GM21786 (cell line): ENCODE results near the gene DAP3.
"Not testable (repeated sequence)": the region's sequence is repeated elsewhere in the genome, so short reads cannot be mapped to it uniquely, and the experiment has no call there.

Source experiments
- ATAC-seq: cut with Tn5 transposase; IDR thresholded peaks from one replicate; pipeline ENCODE4 v1.9.1; 2021; ENCODE audit not compliant: unreplicated experiment

Gene DAP3

GRCh38 chr1:155689081-155689607 lies at the start of gene DAP3:
Gene DAP3 (plus strand): TSS chr1:155689091. CDS start chr1:155709780, 20,689 bp downstream.
- ATAC-seq, result not testable (repeated sequence)

GRCh38 chr1:155640367-155640766 lies 48.5 kb upstream of the DAP3 start:
- ATAC-seq, result no peak

DNA sequence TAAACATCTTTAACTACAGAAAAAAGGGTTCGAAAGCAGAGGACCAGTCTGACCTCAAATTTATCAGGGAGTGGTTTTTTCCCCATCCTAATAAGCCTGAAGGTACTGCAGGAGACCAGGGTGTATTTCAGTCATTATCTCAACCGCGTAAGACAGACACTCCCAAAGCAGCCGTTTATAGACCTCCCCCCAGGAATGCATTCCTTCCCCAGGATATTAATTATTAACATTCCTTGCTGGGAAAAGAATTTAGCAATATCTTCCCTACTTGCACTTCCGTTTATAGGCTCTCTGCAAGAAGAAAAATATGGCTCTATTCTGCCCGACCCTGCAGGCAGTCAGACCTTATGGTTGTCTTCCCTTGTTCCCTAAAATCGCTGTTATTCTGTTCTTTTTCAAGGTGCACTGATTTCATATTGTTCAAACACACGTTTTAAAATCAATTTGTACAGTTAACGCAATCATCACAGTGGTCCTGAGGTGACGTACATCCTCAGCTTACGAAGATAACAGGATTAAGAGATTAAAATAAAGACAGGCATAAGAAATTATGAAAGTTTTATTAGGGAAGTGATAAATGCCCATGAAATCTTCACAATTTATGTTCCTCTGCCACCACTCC lies 46.2 kb upstream of the DAP3 start:
- not testable (repeated sequence) for ATAC-seq

- ATAC-seq, result no peak
Measured at GRCh38 chr1:155643230-155643629, 45.7 kb upstream of the DAP3 start.

DNA sequence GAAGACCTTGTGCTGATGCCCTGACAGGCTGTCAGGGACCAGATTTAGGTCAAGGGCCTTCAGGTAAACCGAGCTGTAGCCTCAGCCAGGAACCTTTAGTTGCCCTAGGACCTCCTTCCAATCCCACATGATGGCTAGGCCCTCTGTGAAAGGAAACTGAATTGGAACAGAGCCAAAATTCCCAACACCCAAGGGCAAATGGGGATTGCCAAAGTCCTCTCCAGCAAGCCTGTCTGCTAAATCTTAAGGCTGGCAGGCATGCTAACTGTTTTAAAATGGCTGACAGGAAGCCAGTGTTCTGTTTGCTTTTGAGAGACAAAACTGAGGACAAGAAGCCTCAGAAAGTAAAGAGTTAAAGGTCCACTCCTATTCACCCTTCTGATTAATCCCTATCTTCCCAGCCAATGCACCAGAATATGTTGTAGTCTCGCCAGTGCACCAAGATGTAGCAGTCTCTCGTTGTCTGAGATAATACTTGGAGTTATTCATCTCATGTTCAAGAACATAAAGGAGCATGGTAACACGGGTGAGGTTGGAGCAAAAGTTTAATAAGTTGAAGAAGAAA lies 43.8 kb upstream of the DAP3 start:
- ATAC-seq, result no peak

DNA sequence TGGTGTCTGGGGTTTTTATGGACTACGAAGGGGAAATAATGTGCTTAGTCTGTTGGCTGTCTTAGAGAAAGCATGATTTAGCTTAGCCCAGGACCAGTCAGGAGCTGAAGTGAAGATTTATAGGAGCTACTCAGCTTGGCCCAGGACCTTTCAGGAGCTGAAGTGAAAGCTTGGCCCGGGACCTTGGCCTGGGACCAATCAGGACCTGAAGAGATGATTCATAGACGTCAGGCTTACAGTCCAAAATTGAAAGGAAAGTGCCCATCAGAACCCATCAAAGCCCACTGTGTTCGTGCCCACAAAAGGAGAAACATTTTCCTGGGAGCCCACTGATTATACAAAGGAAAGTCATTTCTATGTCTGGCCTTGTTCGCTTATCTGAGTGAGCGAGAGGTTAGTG lies 43.2 kb upstream of the DAP3 start:
- ATAC-seq, result no peak

DNA sequence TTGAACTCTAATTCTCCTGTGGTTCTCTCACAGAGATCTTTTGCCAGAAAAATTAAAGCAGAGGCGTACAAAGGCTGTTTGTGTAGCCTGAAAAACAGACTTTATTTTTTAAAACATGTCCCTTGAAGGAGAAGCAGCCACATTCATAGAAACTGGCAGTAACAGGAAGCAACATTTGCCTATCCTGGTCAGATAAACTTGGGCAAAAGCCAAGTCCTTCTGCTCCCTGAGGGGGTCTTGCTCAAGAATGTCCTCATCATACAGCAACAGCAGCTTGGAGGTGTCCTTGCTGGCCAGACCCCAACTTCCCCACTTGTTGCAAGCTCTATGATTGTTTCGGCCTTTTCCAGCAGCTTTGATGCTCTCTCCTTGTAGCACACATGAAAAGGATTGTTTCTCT lies 42.6 kb upstream of the DAP3 start:
- no peak for ATAC-seq

DNA sequence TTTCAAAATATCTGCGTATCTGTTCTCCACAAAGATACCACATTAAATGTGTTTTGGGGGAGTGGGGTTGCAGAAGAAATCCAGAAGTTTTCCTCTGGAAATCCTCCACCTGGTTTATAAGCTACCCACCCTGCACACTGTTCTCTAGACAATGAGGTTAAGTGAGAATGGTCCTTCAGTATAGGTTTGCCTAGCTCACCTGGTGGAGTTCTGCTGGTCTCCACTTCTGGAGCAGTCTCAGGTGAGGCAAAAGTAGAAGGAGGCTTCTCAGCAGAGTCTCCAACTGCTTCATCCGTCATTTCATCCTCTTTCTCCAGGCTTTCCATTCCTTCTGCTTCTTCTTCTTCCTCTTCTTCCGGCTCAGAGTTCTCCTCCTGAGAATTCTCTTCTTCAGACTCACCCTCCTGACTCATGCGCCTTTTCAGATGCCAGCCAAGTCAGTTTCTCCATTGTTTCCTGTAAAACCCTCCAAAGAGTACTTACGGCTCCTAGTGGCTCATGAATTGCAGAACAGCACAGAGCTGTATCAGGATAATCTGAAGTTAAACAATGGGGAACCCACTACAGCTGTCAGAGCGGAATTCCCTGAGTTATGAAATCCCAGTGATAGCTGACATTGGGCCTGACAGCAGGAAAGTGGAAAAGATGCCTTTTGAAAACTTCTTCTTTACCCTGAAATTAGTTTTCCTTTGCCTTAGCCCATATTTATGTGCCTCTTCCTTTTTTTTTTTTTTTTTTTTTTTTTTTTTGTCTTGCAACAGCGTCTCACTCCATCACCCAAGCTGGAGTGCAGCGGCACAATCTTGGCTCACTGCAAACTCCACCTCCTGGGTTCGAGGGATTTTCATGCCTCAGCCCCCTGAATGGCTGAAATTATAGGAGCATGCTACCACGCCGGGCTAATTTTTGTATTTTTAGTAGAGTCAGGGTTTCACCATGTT lies 40.4 kb upstream of the DAP3 start:
- no peak for ATAC-seq

GRCh38 chr1:155649676-155650075 lies 39.2 kb upstream of the DAP3 start:
- no peak for ATAC-seq

DNA sequence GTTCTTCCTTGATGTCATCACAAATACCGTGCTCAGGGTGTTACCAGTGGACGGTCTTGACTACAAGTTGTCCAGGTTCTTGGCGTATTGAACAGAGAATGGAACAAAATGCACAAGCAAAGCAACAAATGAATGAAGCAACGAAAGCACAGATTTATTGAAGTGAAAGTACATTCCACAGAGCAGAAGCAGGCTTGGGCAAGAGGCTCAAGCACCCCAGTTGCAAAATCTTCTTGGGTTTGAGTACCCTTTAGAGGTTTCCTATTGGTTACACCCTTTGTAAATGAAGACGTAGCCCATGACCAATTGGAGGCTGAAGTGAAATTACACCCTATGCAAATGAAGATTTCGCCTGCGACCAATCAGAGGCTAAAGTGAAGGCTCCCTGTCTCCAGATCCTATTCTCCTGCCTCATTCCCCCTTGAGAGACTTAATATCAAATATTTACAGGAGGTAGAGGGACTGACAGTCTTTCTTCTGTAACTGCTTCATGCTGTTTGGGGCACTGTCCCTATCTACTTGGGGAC lies 38.6 kb upstream of the DAP3 start:
- ATAC-seq, result no peak

DNA sequence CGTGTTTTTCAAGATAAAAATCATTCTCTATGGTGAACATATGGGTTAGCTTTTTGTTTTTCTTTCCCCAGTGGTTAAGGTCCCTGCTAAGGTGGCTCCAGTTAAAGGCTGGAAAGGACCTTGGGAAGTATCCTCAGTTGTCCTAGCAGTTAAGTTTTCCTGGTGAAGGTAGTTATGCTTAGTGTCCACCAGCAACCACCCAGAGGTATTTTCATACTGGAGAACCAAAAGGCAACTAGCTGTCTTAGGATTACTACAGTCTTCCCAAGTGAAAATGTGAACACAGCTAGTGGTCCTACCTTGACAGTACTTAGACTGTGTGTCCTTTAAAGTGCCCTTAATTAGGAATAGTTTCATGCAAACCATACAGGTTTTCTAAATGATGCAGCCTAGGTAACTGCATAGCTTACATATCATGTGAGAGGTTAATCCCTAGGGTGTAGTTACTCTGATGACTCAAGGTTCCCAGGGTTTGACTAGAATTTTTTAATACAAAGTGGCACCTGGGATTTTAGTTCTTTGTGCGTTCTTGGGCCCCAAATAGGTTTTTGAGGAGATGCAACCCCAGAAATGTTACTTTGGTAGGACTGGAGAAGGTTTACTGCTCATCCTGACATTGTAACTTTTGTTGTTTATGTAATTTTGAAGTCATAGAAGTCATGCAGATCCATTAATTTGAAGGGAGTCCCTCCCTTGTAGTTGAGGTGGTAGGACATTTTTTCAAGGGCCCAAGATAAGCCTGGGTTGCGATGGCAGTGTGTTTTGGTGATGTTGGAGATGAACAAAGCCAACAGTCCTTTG lies 36.8 kb upstream of the DAP3 start:
- no peak for ATAC-seq

DNA sequence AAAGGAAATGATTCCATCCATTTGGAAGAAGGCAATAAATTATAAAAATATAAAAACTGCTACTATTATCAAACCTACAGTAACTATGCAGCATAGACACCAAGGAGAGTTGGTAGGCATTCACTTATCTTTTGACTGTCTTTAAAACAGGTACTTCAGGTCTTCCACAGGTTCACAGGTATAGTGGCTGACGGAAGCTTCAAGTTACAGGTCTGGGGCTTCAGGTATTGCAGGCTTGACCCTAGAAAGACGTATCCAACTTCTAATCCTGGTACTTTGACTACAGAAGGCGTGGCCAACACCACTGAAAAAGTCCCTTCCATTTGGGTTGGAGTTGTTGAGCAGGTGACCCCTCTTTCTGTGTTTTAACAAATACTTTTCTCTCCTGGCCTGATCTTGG lies 35.9 kb upstream of the DAP3 start:
- ATAC-seq, result no peak

GRCh38 chr1:155657463-155657862 lies 31.4 kb upstream of the DAP3 start:
- no peak for ATAC-seq

DNA sequence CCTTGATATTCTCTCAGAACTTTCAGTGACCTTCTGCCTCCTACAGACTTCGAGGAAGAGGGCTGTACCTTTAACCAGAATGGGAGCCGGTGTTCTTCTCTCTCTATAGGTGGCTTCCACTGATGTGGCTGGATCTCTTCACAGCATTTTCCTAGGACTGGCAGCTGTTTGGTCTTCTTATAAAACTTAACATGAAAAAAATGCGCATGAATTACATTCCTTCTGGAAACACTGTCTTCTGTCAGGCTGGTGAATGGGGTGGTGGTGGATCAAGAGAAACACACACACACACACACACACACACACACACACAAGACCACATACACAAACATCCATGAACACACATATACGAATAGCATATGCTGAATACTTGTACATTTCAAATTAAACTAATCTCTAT lies 27.7 kb upstream of the DAP3 start:
- ATAC-seq, result not testable (repeated sequence)

DNA sequence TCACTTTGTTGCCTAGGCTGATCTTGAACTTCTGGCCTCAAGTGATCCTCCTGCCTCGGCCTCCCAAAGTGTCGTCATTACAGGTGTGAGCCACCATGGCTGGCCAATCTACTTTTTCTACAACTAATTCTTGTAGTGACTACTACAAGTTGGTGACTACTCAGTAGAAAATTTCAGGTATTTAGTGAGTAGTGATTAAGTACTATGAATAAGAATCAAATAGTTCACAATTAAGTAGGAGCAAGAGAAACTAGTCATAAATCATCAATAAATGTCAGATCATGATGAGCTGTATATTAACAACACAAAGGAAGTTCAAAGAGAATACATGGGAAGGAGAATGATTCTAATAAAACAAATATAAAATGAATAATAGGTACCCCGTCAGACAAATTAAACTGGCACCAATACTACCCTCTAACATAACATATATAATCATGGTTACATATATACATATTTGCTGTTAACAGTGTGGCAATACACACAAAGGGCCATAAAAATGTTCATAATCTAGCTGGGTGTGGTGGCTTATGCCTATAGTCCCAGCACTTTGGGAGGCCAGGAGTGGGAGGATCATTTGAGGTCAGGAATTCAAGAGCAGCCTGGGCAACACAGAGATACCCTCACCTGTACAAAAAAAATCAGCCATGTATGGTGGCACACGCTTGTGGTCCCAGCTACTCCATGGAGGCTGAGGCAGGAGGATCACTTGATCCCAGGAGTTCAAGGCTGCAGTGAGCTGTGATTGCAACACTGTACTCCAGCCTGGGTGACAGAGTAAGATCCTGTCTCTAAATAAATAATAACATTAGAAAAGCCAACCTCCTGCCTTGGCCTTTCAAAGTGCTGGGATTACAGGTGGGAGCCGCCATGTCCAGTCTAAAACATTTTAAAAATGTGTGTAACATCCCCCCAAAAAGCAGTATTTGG lies 19.4 kb upstream of the DAP3 start:
- no peak for ATAC-seq

DNA sequence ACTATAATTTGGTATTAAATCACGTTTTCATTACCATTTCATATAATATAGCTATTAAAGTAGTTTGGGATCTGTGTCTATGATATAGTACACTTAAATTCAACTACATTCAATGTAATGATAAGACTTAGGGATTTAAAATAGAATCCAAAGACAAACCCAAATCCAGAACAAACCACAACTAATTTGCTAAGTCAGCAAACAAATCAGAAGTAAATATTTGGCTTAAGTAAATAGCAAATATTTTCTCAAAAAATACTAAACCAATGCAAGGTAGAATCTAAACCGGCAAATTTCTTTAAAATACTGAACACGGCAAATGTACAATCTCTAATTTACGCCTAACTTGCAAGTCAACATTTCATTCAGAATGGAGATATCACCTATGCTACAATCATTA lies 17.1 kb upstream of the DAP3 start:
- no peak for ATAC-seq

DNA sequence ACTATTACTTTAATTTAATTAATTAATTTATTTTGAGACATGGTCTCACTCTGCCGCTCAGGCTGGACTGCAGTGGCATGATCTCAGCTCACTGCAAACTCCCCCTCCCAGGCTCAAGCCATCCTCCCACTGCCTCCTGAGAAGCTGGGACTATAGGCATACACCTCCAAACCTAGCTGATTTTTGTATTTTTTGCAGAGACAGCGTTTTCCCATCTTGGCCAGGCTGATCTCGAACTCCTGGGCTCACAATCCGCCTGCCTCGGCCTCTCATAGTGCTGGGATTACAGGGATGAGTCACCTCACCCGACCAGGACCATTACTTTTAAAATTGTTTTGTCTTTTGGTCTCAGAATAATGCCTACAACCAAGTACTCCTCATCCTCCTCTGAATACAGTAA lies 15.9 kb upstream of the DAP3 start:
- ATAC-seq, result no peak

- ATAC-seq, result no peak
Measured at GRCh38 chr1:155678027-155678426, 10.9 kb upstream of the DAP3 start.

- ATAC-seq, result not testable (repeated sequence)
Measured at GRCh38 chr1:155678992-155679391, 9.9 kb upstream of the DAP3 start.

- no peak for ATAC-seq
Measured at GRCh38 chr1:155680531-155680930, 8.4 kb upstream of the DAP3 start.
